Hepatocyte (in vitro differentiated cells): ENCODE measurements around the gene FOXK1. TPM values are rescaled to one million over a fixed set of nuclear protein-coding genes. Genes with fewer than 3 reads are reported as not detected.

ENCODE experiments used
- DNase-seq: peaks from one replicate; pipeline ENCODE4 v3.0.0-alpha.2; 2016; ENCODE audit warnings: low spot score
- H2AFZ ChIP-seq: fragments of 200-600 bp; sonication (generic); 2 replicates; pipeline ENCODE4 v1.6.0; 2016; ENCODE audit warnings: antibody characterized with exemption, mild to moderate bottlenecking
- H3K27ac ChIP-seq: fragments of 200-600 bp; sonication (generic); 2 replicates; pipeline ENCODE4 v1.5.1; 2016; ENCODE audit warnings: mild to moderate bottlenecking
- H3K27me3 ChIP-seq: fragments of 200-600 bp; sonication (generic); 2 replicates; pipeline ENCODE4 v1.6.1; 2016
- H3K36me3 ChIP-seq: fragments of 200-600 bp; sonication (generic); replicated peaks from 2 replicates; pipeline ENCODE4 v1.5.1; 2016; ENCODE audit warnings: low read depth; ENCODE audit not compliant: insufficient read depth
- H3K4me1 ChIP-seq: fragments of 200-600 bp; sonication (generic); 2 replicates; pipeline ENCODE4 v1.5.1; 2016; ENCODE audit warnings: mild to moderate bottlenecking, moderate library complexity; ENCODE audit not compliant: insufficient read depth
- H3K4me2 ChIP-seq: fragments of 200-600 bp; sonication (generic); 2 replicates; pipeline ENCODE4 v1.6.0; 2016
- H3K4me3 ChIP-seq: fragments of 200-600 bp; sonication (generic); 2 replicates; pipeline ENCODE4 v1.5.1; 2016; ENCODE audit warnings: mild to moderate bottlenecking
- H3K79me2 ChIP-seq: fragments of 200-600 bp; sonication (generic); 2 replicates; pipeline ENCODE4 v1.6.0; 2017; ENCODE audit warnings: mild to moderate bottlenecking
- H3K9me2 ChIP-seq: fragments of 200-600 bp; sonication (generic); replicated peaks from 2 replicates; pipeline ENCODE4 v1.6.0; 2017; ENCODE audit warnings: mild to moderate bottlenecking; ENCODE audit not compliant: insufficient read depth
- H3K9me3 ChIP-seq: fragments of 200-600 bp; sonication (generic); 2 replicates; pipeline ENCODE4 v1.5.1; 2016; ENCODE audit warnings: low read depth, mild to moderate bottlenecking
- H4K20me1 ChIP-seq: fragments of 200-600 bp; sonication (generic); 2 replicates; pipeline ENCODE4 v1.6.0; 2016; ENCODE audit warnings: mild to moderate bottlenecking; ENCODE audit not compliant: insufficient read depth, poor library complexity, severe bottlenecking
- CTCF ChIP-seq: fragments of 200-600 bp; sonication (generic); IDR thresholded peaks from 2 replicates; pipeline ENCODE4 v1.5.1; 2016; ENCODE audit warnings: antibody characterized with exemption, mild to moderate bottlenecking; ENCODE audit not compliant: poor library complexity
- EZH2 ChIP-seq: fragments of 200-600 bp; sonication (generic); IDR thresholded peaks from 2 replicates; pipeline ENCODE4 v1.6.1; 2016; ENCODE audit warnings: antibody characterized with exemption, mild to moderate bottlenecking, borderline replicate concordance
- EZH2phosphoT487 ChIP-seq: fragments of 200-600 bp; sonication (generic); IDR thresholded peaks from one replicate; pipeline ENCODE4 v1.6.1; 2018; ENCODE audit warnings: antibody characterized with exemption, mild to moderate bottlenecking, low read depth, moderate library complexity; ENCODE audit not compliant: unreplicated experiment, severe bottlenecking
- WGBS: methylation state at CpG from one replicate; pipeline ENCODE4 v1.1.6; 2016; ENCODE audit warnings: low lambda C conversion rate; ENCODE audit errors: missing lambda C conversion rate; 5-methylcytosine and 5-hydroxymethylcytosine counted together
- polyA plus RNA-seq: library from polyadenylated mRNA; unstranded; fragments of >200 nt; fragmentation: Nextera tagmentation; extraction: Ambion mirVana; gene quantifications from 2 replicates; pipeline ENCODE4 v1.2.1, GENCODE V29; 2016
- total RNA-seq: library from RNA; depleted of rRNA; stranded (reverse); fragments of >200 nt; gene quantifications from 2 replicates; pipeline ENCODE4 v1.2.3, GENCODE V29; 2014

FOXK1 gene
- total and polyA plus RNA-seq, 2 experiments from 2014 or later, result 8.3 to 17.8 TPM

- Histone ChIP-seq H3K4me2 (no peak overlapping the region), H3K36me3 (no peaks in the 10 kb centered on the region), H4K20me1 (no peaks in the 10 kb centered on the region), H3K9me3 (no peaks in the 10 kb centered on the region), H2AFZ (no peak overlapping the region), H3K9me2 (no peaks in the 10 kb centered on the region), H3K27me3 (peaks cover 14% of the 10 kb centered on the region), H3K4me3 (no peak overlapping the region), H3K79me2 (no peaks in the 10 kb centered on the region), H3K27ac (no peak overlapping the region), H3K4me1 (no peaks in the 10 kb centered on the region)
- DNase-seq, result no peak
- TF ChIP-seq CTCF (no peak), EZH2 (no peak), EZH2phosphoT487 (no peak)
- 96% methylated on average over 27 of the region's 38 CpGs for WGBS
Measured at GRCh38 chr7:4809091-4809591, 127.0 kb downstream of the FOXK1 start.

- no peaks in the 10 kb centered on the region for H3K4me1 ChIP-seq
- H3K79me2 ChIP-seq, result no peaks in the 10 kb centered on the region
- no peak overlapping the region for H2AFZ ChIP-seq
- no peaks in the 10 kb centered on the region for H3K9me3 ChIP-seq
- H3K27me3 ChIP-seq, result peaks cover 14% of the 10 kb centered on the region
- H4K20me1 ChIP-seq, result no peaks in the 10 kb centered on the region
- H3K4me3 ChIP-seq, result no peak overlapping the region
- no peak overlapping the region for H3K27ac ChIP-seq
- no peaks in the 10 kb centered on the region for H3K9me2 ChIP-seq
- H3K4me2 ChIP-seq, result no peak overlapping the region
- DNase-seq, result no peak
- 96% methylated on average over 14 of the region's 14 CpGs for WGBS
- no peak for TF ChIP-seq EZH2phosphoT487
- no peak for TF ChIP-seq EZH2
- TF ChIP-seq CTCF, result no peak
- H3K36me3 ChIP-seq, result no peaks in the 10 kb centered on the region
Measured at GRCh38 chr7:4809666-4810065, 127.6 kb downstream of the FOXK1 start.

DNA sequence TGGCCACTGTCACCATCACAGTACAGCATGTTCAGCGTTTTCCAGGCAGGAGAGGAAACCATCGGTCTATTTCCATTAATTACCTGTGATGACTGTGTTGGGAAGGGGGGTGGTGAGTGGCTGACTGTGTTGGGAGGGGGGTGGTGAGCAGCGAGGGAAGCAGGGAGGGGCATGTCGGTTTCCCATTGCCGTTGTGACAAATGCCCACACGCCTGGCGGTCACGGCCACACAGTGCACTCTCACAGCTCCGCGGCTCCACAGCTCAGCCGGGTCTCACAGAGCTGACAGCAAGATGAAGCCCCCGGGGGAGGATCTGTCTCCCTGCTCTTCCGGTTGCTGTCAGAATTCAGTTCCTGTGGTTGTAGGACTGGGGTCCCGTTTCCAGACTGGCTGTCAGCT lies 132.3 kb downstream of the FOXK1 start:
- no peaks in the 10 kb centered on the region for H3K9me2 ChIP-seq
- WGBS, result 83% methylated on average over 10 of the region's 14 CpGs

More for the DNA sequence above, 132.3 kb downstream of the FOXK1 start:
- no peak for DNase-seq
- Histone ChIP-seq H3K36me3 (no peaks in the 10 kb centered on the region), H3K4me1 (no peaks in the 10 kb centered on the region), H4K20me1 (no peaks in the 10 kb centered on the region), H3K9me3 (no peaks in the 10 kb centered on the region), H3K27me3 (no peaks in the 10 kb centered on the region), H3K4me3 (no peak overlapping the region), H3K79me2 (no peaks in the 10 kb centered on the region), H2AFZ (no peak overlapping the region), H3K4me2 (no peak overlapping the region), H3K27ac (no peak overlapping the region)
- TF ChIP-seq EZH2 (no peak), CTCF (no peak), EZH2phosphoT487 (no peak)
